HFF-Myc (cell line): ENCODE results near the gene CSMD2.

Source experiments
- DNase-seq: peaks from one replicate; pipeline ENCODE4 v3.0.0-alpha.2; 2011; ENCODE audit warnings: low read depth; ENCODE audit errors: extremely low read depth
- H3K4me3 ChIP-seq: replicated peaks from 2 replicates; pipeline ENCODE4 v1.5.1; 2011; ENCODE audit warnings: low read depth, mild to moderate bottlenecking, control low read depth, low read length
- TF ChIP-seq, protein P1 (sequence below): IDR thresholded peaks from 2 replicates; pipeline ENCODE4 v1.5.1; 2012; ENCODE audit warnings: mild to moderate bottlenecking, low read depth, low read length, control low read depth; ENCODE audit errors: missing control alignments

The CSMD2 gene

DNA sequence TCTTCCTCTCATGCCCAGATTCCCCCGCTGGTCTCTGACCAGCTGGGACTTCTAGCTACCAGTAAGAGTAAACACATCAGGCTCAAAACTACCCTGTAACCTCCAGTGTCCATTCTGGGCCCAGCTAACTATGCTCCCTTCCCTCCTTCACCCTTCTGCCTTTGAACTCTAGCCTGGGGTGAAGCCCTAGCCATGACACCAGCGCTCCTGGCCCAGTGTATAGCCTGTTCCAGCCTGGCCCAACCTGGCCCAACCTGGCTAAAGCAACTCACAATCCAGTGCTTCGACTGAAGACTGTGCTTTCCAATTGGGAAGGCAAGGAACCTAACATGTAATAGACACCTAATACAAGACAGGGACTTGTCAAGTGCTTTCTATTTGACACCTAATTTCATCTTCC, 27.6 kb downstream of the CSMD2 start:
- TF ChIP-seq, protein P1, sequence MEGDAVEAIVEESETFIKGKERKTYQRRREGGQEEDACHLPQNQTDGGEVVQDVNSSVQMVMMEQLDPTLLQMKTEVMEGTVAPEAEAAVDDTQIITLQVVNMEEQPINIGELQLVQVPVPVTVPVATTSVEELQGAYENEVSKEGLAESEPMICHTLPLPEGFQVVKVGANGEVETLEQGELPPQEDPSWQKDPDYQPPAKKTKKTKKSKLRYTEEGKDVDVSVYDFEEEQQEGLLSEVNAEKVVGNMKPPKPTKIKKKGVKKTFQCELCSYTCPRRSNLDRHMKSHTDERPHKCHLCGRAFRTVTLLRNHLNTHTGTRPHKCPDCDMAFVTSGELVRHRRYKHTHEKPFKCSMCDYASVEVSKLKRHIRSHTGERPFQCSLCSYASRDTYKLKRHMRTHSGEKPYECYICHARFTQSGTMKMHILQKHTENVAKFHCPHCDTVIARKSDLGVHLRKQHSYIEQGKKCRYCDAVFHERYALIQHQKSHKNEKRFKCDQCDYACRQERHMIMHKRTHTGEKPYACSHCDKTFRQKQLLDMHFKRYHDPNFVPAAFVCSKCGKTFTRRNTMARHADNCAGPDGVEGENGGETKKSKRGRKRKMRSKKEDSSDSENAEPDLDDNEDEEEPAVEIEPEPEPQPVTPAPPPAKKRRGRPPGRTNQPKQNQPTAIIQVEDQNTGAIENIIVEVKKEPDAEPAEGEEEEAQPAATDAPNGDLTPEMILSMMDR = no peak
- no peak overlapping the region for H3K4me3 ChIP-seq
- DNase-seq = no peak

DNA sequence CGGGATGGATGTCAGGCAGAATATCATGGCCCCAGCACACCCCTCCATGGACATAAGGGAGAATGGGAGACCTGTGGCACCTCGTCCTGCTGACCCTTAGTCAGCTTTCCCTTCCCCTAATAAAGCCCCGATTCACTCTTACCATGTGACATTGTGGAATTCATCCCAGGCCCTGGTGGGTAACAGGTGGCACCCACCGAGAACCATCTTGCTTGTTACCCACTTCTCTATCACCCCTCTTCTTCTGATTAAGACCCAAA, 32.9 kb downstream of the CSMD2 start:
- TF ChIP-seq, protein P1 = no peak
- H3K4me3 ChIP-seq = no peak overlapping the region
- DNase-seq = no peak

DNA sequence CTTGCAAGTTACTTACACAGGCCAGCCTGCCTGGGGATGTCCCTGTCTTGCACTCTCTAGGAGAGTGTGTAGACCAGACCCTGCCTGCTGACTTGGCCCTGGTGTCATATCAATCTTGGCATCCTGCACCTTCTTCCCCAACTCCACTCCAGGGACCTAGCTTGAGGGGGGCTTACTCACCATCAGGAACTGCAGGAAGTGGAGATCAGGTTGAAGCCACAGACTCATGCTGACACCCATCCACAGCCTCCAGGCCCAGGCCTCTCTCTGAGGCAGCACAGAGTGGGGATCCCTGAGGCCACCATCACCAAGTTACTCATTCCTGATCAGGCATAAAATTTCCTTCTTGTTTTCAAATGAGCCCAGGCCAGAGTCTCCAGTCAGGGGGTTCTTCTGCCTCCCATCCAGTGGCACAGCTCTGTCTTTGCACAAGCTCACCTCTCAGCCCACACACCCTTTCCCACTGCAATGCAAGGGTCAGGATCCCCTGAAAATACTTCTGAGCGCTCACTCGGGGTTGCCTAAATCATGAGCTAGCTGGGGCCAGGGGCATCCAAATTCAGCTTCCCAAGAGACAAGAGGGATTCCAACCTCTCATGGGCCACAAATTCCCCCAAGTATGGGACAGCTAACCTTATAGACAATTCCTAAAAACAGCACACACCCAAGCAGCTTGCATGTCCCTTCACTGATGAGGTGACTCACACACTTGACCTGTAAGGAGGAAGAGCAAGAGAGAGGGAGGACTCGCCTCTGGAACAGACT, 33.5 kb downstream of the CSMD2 start:
- DNase-seq = no peak
- no peak overlapping the region for H3K4me3 ChIP-seq
- TF ChIP-seq, protein P1 = no peak

DNA sequence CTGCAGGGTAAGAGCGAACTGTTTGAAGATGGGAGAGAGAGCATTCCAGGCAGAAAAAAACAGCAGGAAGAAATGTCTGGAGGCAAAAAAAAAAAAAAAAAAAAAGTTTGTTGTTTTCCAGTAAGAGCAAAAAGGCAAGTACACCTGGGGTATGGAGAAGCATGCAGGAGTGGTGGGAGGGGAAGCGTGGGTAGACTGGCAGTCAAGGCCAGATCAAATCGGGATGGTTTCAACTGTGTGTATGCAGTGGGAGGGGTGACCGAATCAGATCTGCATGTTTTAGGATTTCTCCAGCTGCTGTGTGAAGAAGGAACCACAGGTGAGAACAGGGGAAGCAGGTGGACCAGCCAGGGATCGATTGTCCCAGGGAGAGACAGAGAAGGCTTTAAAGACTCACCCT, 34.7 kb downstream of the CSMD2 start:
- no peak for DNase-seq
- TF ChIP-seq, protein P1 = no peak
- no peak overlapping the region for H3K4me3 ChIP-seq

DNA sequence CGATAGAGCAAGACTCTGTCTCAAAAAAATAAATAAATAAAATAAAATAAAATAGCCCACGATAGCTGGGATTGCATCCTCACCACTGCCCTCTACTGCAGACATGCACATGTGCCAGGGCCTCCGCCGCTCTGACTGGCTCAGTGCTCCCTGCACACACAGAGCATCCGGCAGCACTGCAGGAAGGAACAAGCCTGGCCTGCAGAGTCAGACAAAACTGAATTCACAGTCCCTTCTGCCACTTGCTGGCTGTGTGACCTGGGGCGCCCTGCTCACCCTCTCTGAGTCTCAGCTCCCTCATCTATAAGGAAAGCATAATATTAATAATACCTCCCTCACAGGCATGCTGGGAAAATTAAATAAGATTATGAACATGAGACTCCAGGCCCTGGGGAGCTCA, 35.4 kb downstream of the CSMD2 start:
- TF ChIP-seq, protein P1 = no peak
- DNase-seq = no peak
- no peak overlapping the region for H3K4me3 ChIP-seq

- TF ChIP-seq, protein P1 = no peak
- no peak for DNase-seq
- H3K4me3 ChIP-seq = no peak overlapping the region
Measured at GRCh38 chr1:34128186-34128889, 36.7 kb downstream of the CSMD2 start.
